ENCODE measurements around the gene TRMT11. TPM values are rescaled to one million over a fixed set of nuclear protein-coding genes. Genes with fewer than 3 reads are reported as not detected.

Gene TRMT11
- total RNA-seq, 1 experiment from 2014 or later = 140 TPM

DNA sequence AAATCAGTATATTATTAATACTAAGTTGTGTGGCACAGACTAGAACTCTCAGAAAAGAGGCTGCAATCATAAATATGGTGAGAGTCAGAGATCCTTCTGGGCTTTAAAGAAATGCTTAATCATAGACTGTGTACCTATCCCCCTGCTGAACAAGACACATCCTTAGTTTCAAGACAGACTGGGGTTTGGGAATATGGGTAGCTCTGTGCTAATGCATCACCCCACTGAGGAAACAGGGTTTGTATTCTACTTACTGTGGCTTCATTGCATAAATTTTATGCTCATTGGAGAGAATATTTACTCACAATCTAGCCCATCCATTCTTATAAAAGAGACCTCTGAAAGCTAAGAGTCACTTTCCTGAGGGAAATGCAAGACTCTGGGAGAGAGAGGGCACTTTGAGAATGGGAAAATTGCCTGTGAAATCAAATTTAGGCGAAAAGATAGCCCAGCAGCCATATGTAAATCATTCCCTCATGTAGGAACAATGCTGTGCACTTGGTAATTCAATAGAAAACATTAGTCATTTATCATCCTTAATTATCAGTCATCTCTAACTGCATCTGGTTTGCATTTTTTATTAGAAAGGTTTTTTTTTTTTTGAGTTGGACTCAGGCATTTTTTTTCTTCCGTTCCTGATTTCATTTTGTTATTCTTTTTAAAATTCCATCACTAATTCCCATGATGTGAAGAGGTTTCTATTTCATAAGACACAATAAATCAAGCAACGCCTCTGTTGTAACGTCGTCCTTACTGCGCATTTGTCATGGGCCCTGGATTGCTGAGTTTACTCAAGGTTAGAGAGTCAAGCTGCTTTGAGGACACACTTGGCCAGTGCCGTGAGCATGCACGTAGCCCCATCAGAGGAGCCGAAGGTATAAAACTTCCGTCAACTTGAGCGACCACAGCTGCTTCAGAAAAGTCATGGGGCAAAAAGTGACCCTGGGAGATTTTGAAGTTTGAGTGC lies 91.8 kb downstream of the TRMT11 start:
- H2AFZ ChIP-seq (ENCODE audit: low read length) = no peak overlapping the region
- H3K27me3 ChIP-seq (ENCODE audit: low read length) = no peaks in the 10 kb centered on the region
- no peak overlapping the region for H3K27ac ChIP-seq (ENCODE audit: low read length)
- no peak for DNase-seq
- no peak overlapping the region for H3K4me3 ChIP-seq (ENCODE audit: low read length)
- H3K9me2 ChIP-seq (replicated peaks; ENCODE audit: insufficient read depth, low read length) = no peaks in the 10 kb centered on the region
- no peak overlapping the region for H3K9ac ChIP-seq (ENCODE audit: low read length)
- H3K79me2 ChIP-seq (ENCODE audit: low read length) = no peaks in the 10 kb centered on the region
- no peak overlapping the region for H3K4me2 ChIP-seq (ENCODE audit: low read depth, low read length, poor library complexity, severe bottlenecking)
- no peaks in the 10 kb centered on the region for H4K20me1 ChIP-seq (ENCODE audit: insufficient read depth, low read depth, low read length)
- peaks cover 22% of the 10 kb centered on the region; the same call in 1 of the 2 replicates for H3K36me3 ChIP-seq (ENCODE audit: insufficient read depth, low read length)
- no peaks in the 10 kb centered on the region for H3K4me1 ChIP-seq (ENCODE audit: low read length)
- H3K9me3 ChIP-seq (ENCODE audit: low read length) = no peaks in the 10 kb centered on the region

GRCh38 chr6:126083875-126084274 lies 97.5 kb downstream of the TRMT11 start:
- H3K9ac ChIP-seq (ENCODE audit: low read length) = no peak overlapping the region
- H3K4me1 ChIP-seq (ENCODE audit: low read length) = peaks cover 15% of the 10 kb centered on the region
- H3K9me3 ChIP-seq (ENCODE audit: low read length) = no peaks in the 10 kb centered on the region
- H3K27ac ChIP-seq (ENCODE audit: low read length) = no peak overlapping the region
- no peak overlapping the region for H3K4me3 ChIP-seq (ENCODE audit: low read length)
- peaks cover 20% of the 10 kb centered on the region; the same call in 1 of the 2 replicates for H3K36me3 ChIP-seq (ENCODE audit: insufficient read depth, low read length)
- no peaks in the 10 kb centered on the region for H3K79me2 ChIP-seq (ENCODE audit: low read length)
- no peaks in the 10 kb centered on the region for H4K20me1 ChIP-seq (ENCODE audit: insufficient read depth, low read depth, low read length)
- no peak for DNase-seq
- no peak overlapping the region for H2AFZ ChIP-seq (ENCODE audit: low read length)
- H3K4me2 ChIP-seq (ENCODE audit: low read depth, low read length, poor library complexity, severe bottlenecking) = no peak overlapping the region
- no peaks in the 10 kb centered on the region for H3K9me2 ChIP-seq (replicated peaks; ENCODE audit: insufficient read depth, low read length)
- no peaks in the 10 kb centered on the region for H3K27me3 ChIP-seq (ENCODE audit: low read length)

DNA sequence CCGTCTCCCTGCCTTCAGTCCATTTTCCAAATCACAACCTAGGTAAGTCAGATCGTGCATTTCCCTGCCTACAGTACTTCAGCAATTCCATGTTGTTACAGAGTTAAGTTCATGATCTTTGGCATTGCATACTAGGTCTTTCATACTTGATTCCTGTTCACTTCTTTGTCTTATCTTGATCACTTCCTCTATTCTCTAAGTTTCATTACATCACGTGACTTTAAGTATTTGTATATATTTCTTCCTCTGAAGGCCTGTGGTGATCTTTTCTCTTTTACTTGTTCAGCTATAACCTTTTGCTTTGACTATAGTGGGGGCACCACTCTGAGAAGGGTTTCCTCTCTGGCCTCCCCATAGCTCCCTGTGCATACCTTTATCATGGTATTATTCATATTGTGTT lies 100.2 kb downstream of the TRMT11 start:
- DNase-seq = peak; percentile 57
- peak overlapping the region; percentile 35; the same call in 1 of the 2 replicates for H2AFZ ChIP-seq (ENCODE audit: low read length)

More for the DNA sequence above, 100.2 kb downstream of the TRMT11 start:
- Histone ChIP-seq H3K36me3 (ENCODE audit: insufficient read depth, low read length) (peaks cover 14% of the 10 kb centered on the region; the same call in 1 of the 2 replicates), H3K4me1 (ENCODE audit: low read length) (peaks cover 15% of the 10 kb centered on the region), H3K9me2 (replicated peaks; ENCODE audit: insufficient read depth, low read length) (no peaks in the 10 kb centered on the region), H4K20me1 (ENCODE audit: insufficient read depth, low read depth, low read length) (no peaks in the 10 kb centered on the region), H3K9me3 (ENCODE audit: low read length) (no peaks in the 10 kb centered on the region), H3K4me2 (ENCODE audit: low read depth, low read length, poor library complexity, severe bottlenecking) (peak overlapping the region; percentile 17), H3K9ac (ENCODE audit: low read length) (no peak overlapping the region), H3K79me2 (ENCODE audit: low read length) (no peaks in the 10 kb centered on the region), H3K27ac (ENCODE audit: low read length) (peak overlapping the region; percentile 52; the same call in 1 of the 2 replicates), H3K27me3 (ENCODE audit: low read length) (no peaks in the 10 kb centered on the region), H3K4me3 (ENCODE audit: low read length) (no peak overlapping the region)

Small RNA genes within 50 kb of the gene (small RNA-seq; reads per million reads assigned to genes)
- not detected for gene RNA5SP216

Other genes with a start within 250 kb of the TRMT11 start
- gene HEY2, start 236.9 kb upstream of the TRMT11 start, total RNA-seq (2014; rRNA removed; shearing (Covaris generic); ENCODE audit: low replicate concordance) = 0.07 and 0.11 TPM in 2 replicates
- gene NCOA7, start 195.6 kb upstream of the TRMT11 start, total RNA-seq (2014; rRNA removed; shearing (Covaris generic); ENCODE audit: low replicate concordance) = 28.6 and 34.2 TPM in 2 replicates
- 16.5 and 22.0 TPM in 2 replicates for gene HINT3, start 29.8 kb upstream of the TRMT11 start, total RNA-seq (2014; rRNA removed; shearing (Covaris generic); ENCODE audit: low replicate concordance)

Data from Karpas-422 (cell line).